Mesenchymal stem cell (in vitro differentiated cells and primary cell): ENCODE results near the gene ANKH.

ENCODE experiments used
- DNase-seq: peaks from one replicate; pipeline ENCODE4 v3.0.0-alpha.2; 2013
- H2AFZ ChIP-seq: one replicate; pipeline ENCODE4 v1.6.1; 2013; ENCODE audit warnings: low read depth, mild to moderate bottlenecking, control low read depth, inconsistent platforms, low read length, moderate library complexity
- H2AK5ac ChIP-seq: 2 replicates; pipeline ENCODE4 v1.6.1; 2013; ENCODE audit warnings: low read length, moderate library complexity, mild to moderate bottlenecking, inconsistent platforms; ENCODE audit not compliant: severe bottlenecking
- H2BK120ac ChIP-seq: one replicate; pipeline ENCODE4 v1.6.1; 2013; ENCODE audit warnings: low read depth, mild to moderate bottlenecking, inconsistent platforms, low read length, moderate library complexity
- H2BK12ac ChIP-seq, 2 experiments: one replicate each; pipeline ENCODE4 v1.6.1; 2013; ENCODE audit warnings: inconsistent platforms in 2 of 2, low read length in 2 of 2, mild to moderate bottlenecking in 2 of 2, moderate library complexity in 2 of 2, control low read depth in 1 of 2
- H2BK15ac ChIP-seq: one replicate; pipeline ENCODE4 v1.6.1; 2013; ENCODE audit warnings: mild to moderate bottlenecking, low read depth, inconsistent platforms; ENCODE audit not compliant: poor library complexity, severe bottlenecking
- H2BK5ac ChIP-seq: 2 replicates; pipeline ENCODE4 v1.6.1; 2013; ENCODE audit warnings: low read depth, mild to moderate bottlenecking, low read length, control low read depth, inconsistent platforms; ENCODE audit not compliant: poor library complexity, severe bottlenecking
- H3K14ac ChIP-seq, 2 experiments: one replicate each; pipeline ENCODE4 v1.6.1; 2013; ENCODE audit warnings: inconsistent platforms in 2 of 2, low read length in 2 of 2, control low read depth in 1 of 2, mild to moderate bottlenecking in 1 of 2, moderate library complexity in 1 of 2
- H3K18ac ChIP-seq, 2 experiments: one replicate each; pipeline ENCODE4 v1.6.1; 2013; ENCODE audit warnings: inconsistent platforms in 2 of 2, low read length in 2 of 2, control low read depth in 1 of 2, low read depth in 1 of 2, mild to moderate bottlenecking in 1 of 2
- H3K23ac ChIP-seq, 2 experiments: one replicate each; pipeline ENCODE4 v1.6.1; 2013; ENCODE audit warnings: inconsistent platforms in 2 of 2, low read length in 2 of 2, mild to moderate bottlenecking in 2 of 2, moderate library complexity in 2 of 2, control low read depth in 1 of 2
- H3K27ac ChIP-seq: 2 replicates; pipeline ENCODE4 v1.5.1; 2013; ENCODE audit warnings: mild to moderate bottlenecking, moderate library complexity, low read length, control low read depth, inconsistent platforms; ENCODE audit not compliant: poor library complexity, severe bottlenecking
- H3K27me3 ChIP-seq, 2 experiments: 2 replicates each; pipeline versions ENCODE4 v1.6.1 to v1.7.0; 2013; ENCODE audit warnings: low read length in 2 of 2, mild to moderate bottlenecking in 2 of 2, moderate library complexity in 2 of 2, control low read depth in 1 of 2, inconsistent platforms in 1 of 2; ENCODE audit not compliant: control insufficient read depth in 1 of 2, insufficient read depth in 1 of 2
- H3K36me3 ChIP-seq, 2 experiments: 2 replicates each; pipeline versions ENCODE4 v1.6.1 to v1.7.0; 2013; ENCODE audit warnings: low read length in 2 of 2, control low read depth in 1 of 2, inconsistent platforms in 1 of 2, low read depth in 1 of 2, mild to moderate bottlenecking in 1 of 2; ENCODE audit not compliant: insufficient read depth in 2 of 2, control insufficient read depth in 1 of 2
- H3K4ac ChIP-seq, 2 experiments: one replicate each; pipeline ENCODE4 v1.6.1; 2013; ENCODE audit warnings: inconsistent platforms in 2 of 2, low read length in 2 of 2, mild to moderate bottlenecking in 2 of 2, moderate library complexity in 2 of 2, control low read depth in 1 of 2, low read depth in 1 of 2
- H3K4me1 ChIP-seq: 2 replicates; pipeline ENCODE4 v1.6.1; 2013; ENCODE audit warnings: low read depth, low read length, control low read depth; ENCODE audit not compliant: control insufficient read depth, insufficient read depth
- H3K4me2 ChIP-seq: 2 replicates; pipeline ENCODE4 v1.6.1; 2013; ENCODE audit warnings: low read length, mild to moderate bottlenecking, inconsistent platforms; ENCODE audit not compliant: poor library complexity, severe bottlenecking
- H3K4me3 ChIP-seq, 2 experiments: 2 replicates each; pipeline versions ENCODE4 v1.5.1 to v1.7.0; 2013; ENCODE audit warnings: low read length in 2 of 2, mild to moderate bottlenecking in 2 of 2, control low read depth in 1 of 2, low read depth in 1 of 2; ENCODE audit not compliant: insufficient read depth in 1 of 2
- H3K79me1 ChIP-seq: replicated peaks from 2 replicates; pipeline ENCODE4 v1.6.1; 2013; ENCODE audit warnings: mild to moderate bottlenecking, control low read depth, low read length, inconsistent platforms; ENCODE audit not compliant: poor library complexity, severe bottlenecking
- H3K9ac ChIP-seq: 2 replicates; pipeline ENCODE4 v1.7.0; 2013; ENCODE audit warnings: mild to moderate bottlenecking, low read length, moderate library complexity
- H3K9me3 ChIP-seq: 2 replicates; pipeline ENCODE4 v1.7.0; 2013; ENCODE audit warnings: mild to moderate bottlenecking, low read length; ENCODE audit not compliant: control insufficient read depth
- H4K8ac ChIP-seq: one replicate; pipeline ENCODE4 v1.6.1; 2013; ENCODE audit warnings: inconsistent platforms, mild to moderate bottlenecking, low read length, moderate library complexity
- H4K91ac ChIP-seq: one replicate; pipeline ENCODE4 v1.6.1; 2013; ENCODE audit warnings: mild to moderate bottlenecking, low read length, inconsistent platforms
- WGBS: methylation state at CpG from one replicate; pipeline ENCODE4 v1.1.7; 2013; ENCODE audit warnings: mixed read lengths; 5-methylcytosine and 5-hydroxymethylcytosine counted together

Gene ANKH

DNA sequence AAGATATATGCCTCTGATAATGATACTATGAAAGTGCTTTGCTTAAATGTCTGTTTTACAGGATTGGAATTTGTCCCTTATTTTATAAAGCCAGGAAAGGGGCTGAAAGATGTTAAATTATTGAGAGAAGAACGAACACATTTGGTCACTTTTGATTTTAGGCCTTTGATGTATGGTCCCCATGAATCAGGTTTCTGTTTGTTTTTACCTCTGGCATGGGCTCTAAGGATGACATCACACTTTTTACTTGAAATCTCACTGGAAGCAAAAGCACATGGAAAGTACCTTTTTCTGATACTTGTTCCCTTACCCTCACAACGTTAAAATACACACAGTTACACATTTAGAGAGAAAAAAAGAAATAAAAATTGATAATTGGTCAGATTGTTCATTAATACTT, 200.2 kb downstream of the ANKH start:
- Histone ChIP-seq H4K91ac (no peak overlapping the region), H3K4me3 (no peak overlapping the region), H3K9ac (peak overlapping the region; percentile 6), H4K8ac (no peak overlapping the region), H3K18ac (no peak overlapping the region), H3K4me1 (peaks cover 19% of the 10 kb centered on the region), H3K27ac (no peak overlapping the region), H2AK5ac (no peak overlapping the region), H2BK12ac (no peak overlapping the region), H3K4ac (no peak overlapping the region), H3K79me1 (peaks cover 16% of the 10 kb centered on the region), H2BK15ac (no peak overlapping the region), H3K27me3 (no peaks in the 10 kb centered on the region), H3K36me3 (peaks cover 5 to 21% of the 10 kb centered on the region in 2 experiments), H3K23ac (no peak overlapping the region), H3K4me2 (no peak overlapping the region), H2AFZ (no peak overlapping the region), H2BK5ac (no peak overlapping the region), H3K9me3 (no peaks in the 10 kb centered on the region), H2BK120ac (no peak overlapping the region), H3K14ac (no peak overlapping the region)
- 78% methylated on average over 1 of the region's 2 CpGs for WGBS
- DNase-seq: peak; percentile 35

DNA sequence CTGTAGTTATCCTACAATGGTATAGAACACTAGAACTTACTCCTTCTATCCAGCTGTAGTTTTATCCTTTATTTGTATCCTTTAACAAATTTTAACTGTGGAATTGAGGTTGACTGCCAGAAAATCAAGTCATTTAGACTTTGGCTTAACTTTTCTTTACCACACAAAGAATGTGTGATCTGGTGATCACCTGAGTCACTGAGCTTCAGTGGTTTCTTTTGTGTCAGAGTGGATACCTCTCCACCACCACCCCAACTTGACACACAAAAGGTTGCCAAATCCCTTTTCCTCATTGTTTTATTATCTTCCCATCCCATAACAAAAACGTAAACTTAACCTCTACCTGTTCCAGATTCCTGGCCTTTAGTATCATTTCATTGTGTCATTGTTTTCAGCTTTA, 201.6 kb downstream of the ANKH start:
- no peak overlapping the region for H2BK12ac ChIP-seq
- H3K27me3 ChIP-seq: no peaks in the 10 kb centered on the region
- no peak overlapping the region for H2AFZ ChIP-seq
- no peak overlapping the region for H3K4me2 ChIP-seq
- H3K27ac ChIP-seq: no peak overlapping the region
- H3K79me1 ChIP-seq: peaks cover 13% of the 10 kb centered on the region
- no peak overlapping the region for H2BK5ac ChIP-seq
- H2BK15ac ChIP-seq: no peak overlapping the region
- peak overlapping the region; percentile 9 for H3K9ac ChIP-seq
- no peak overlapping the region for H2AK5ac ChIP-seq
- no peak overlapping the region for H3K4ac ChIP-seq
- no peak overlapping the region for H3K23ac ChIP-seq
- H3K9me3 ChIP-seq: no peaks in the 10 kb centered on the region
- no peak overlapping the region for H2BK120ac ChIP-seq
- no peak for DNase-seq
- 89% methylated on average over 1 of the region's 1 CpG for WGBS
- H3K4me1 ChIP-seq: peaks cover 18% of the 10 kb centered on the region
- no peak overlapping the region for H4K8ac ChIP-seq
- peaks cover 5 to 14% of the 10 kb centered on the region in 2 experiments for H3K36me3 ChIP-seq
- H3K14ac ChIP-seq: no peak overlapping the region
- no peak overlapping the region for H4K91ac ChIP-seq
- H3K18ac ChIP-seq: no peak overlapping the region
- H3K4me3 ChIP-seq: no peak overlapping the region

DNA sequence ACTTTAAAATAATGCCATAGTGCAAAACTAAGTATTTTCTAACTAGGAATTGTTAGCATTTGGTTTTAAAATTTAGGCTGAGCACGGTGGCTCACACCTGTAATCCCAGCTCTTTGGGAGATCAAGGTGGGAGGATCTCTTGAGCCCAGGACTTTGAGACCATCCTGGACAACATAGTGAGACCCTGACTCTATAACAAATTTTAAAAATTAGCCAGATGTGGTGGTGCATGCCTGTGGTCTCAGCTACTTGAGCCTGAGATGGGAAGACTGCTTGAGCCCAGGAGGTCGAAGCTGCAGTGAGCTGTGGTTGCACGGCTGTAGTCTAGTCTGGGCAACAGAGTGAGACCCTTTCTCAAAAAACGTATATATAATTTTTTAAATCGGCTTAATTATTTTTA, 202.2 kb downstream of the ANKH start:
- Histone ChIP-seq H3K14ac (no peak overlapping the region), H3K18ac (no peak overlapping the region), H2BK120ac (no peak overlapping the region), H4K8ac (no peak overlapping the region), H2BK5ac (no peak overlapping the region), H3K4ac (no peak overlapping the region), H2AK5ac (no peak overlapping the region), H3K27ac (no peak overlapping the region), H3K36me3 (peaks cover 4 to 8% of the 10 kb centered on the region in 2 experiments), H2BK15ac (no peak overlapping the region), H3K9me3 (no peaks in the 10 kb centered on the region), H3K4me2 (no peak overlapping the region), H3K4me1 (peaks cover 17% of the 10 kb centered on the region), H2BK12ac (no peak overlapping the region), H2AFZ (no peak overlapping the region), H3K4me3 (no peak overlapping the region), H3K79me1 (peaks cover 13% of the 10 kb centered on the region), H3K23ac (no peak overlapping the region), H3K27me3 (no peaks in the 10 kb centered on the region), H4K91ac (no peak overlapping the region), H3K9ac (no peak overlapping the region)
- 98% methylated on average over 3 of the region's 5 CpGs for WGBS
- no peak for DNase-seq

DNA sequence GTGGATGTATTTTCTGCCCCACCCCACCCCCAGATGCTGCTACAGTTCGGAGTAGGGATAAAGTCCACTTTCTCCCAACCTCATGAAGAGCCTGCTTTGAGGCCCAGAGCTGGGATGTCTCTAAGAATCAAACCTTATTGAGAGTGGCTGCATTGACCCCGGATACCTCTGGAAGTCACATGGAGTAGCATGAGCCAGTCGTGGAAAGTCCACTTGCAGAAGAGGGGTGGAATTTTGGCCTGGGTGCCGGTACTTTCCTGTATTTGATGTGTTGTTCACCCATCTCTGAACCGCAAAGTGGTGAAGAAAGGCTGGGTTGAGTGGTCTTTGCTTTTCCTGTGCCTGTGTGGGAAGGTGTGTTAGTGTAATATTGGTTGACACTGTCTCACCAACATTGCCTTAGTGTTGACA, 203.4 kb downstream of the ANKH start:
- Histone ChIP-seq H3K4me2 (no peak overlapping the region), H2BK12ac (no peak overlapping the region), H3K4me1 (peaks cover 13% of the 10 kb centered on the region), H3K9me3 (no peaks in the 10 kb centered on the region), H2AFZ (no peak overlapping the region), H2BK5ac (no peak overlapping the region), H3K18ac (no peak overlapping the region), H3K4me3 (peak overlapping the region in 1 of 2 experiments; percentile 28), H3K23ac (no peak overlapping the region), H2BK15ac (no peak overlapping the region), H4K91ac (no peak overlapping the region), H3K14ac (no peak overlapping the region), H3K79me1 (peaks cover 11% of the 10 kb centered on the region), H3K36me3 (peaks cover 0 to 4% of the 10 kb centered on the region in 2 experiments), H2BK120ac (no peak overlapping the region), H2AK5ac (no peak overlapping the region), H3K4ac (no peak overlapping the region), H3K27me3 (no peaks in the 10 kb centered on the region), H3K9ac (no peak overlapping the region), H4K8ac (no peak overlapping the region), H3K27ac (no peak overlapping the region)
- DNase-seq: no peak
- 96% methylated on average over 5 of the region's 5 CpGs for WGBS
